Activated effector memory CD4-positive, alpha-beta T cell treated with anti-CD3 and anti-CD28 coated beads, Interleukin-2, amount 50 U/mL, for 16 hours (primary cell): ENCODE measurements around the gene SEPTIN11.
"Not testable (repeated sequence)": the region's sequence is repeated elsewhere in the genome, so short reads cannot be mapped to it uniquely, and the experiment has no call there.

Source experiments
- DNase-seq: peaks from one replicate; pipeline ENCODE4 v3.0.0-alpha.2; 2020

SEPTIN11 gene

GRCh38 chr4:76952656-76953582 lies 3.4 kb downstream of the SEPTIN11 start:
- DNase-seq, result no peak

- DNase-seq, result no peak
These were observed 4.4 kb downstream of the SEPTIN11 start for GRCh38 chr4:76953956-76954355.

DNA sequence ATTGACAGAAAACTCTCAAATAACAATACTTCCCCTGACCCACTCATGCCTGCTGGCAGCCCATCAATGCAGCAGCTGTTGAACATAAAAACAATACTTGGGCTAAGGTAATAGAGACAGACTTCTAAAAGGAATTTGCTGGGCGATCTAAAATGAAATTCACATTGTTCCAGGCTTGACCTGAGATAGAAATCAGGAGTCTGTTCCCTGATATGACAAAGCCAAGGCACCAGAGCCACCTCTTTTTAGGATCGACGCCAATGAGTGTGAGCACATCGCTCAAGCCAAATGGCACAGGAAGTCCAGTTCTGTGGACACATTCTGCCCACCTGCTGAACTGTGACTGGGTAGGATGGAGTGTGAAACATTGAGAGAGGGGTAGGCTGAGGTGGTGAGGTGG lies 4.9 kb downstream of the SEPTIN11 start:
- no peak for DNase-seq

DNA sequence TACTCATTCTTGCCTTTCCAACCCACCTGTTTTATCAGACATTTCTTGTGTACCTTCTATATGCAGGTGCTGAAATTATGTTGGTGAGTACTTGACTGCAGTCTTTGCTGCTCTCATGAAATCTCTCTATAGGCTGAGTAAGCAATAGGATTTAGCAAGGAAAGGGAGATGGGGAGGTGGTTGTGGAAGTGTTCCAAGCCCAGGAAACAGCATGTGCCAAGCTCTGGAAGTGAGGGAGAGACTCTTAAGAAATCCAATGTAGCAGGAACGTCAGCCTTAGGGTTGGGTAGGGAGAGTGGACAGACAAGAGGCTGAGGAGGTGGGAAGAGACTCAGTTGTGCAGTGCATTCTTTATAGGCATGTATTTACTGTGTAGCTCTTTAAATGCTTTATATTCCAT lies 5.6 kb downstream of the SEPTIN11 start:
- no peak for DNase-seq

- DNase-seq, result no peak
These were observed 7.6 kb downstream of the SEPTIN11 start for GRCh38 chr4:76957004-76957738.

GRCh38 chr4:76958891-76959290 lies 9.3 kb downstream of the SEPTIN11 start:
- no peak for DNase-seq

- DNase-seq, result no peak
These were observed 10.5 kb downstream of the SEPTIN11 start for GRCh38 chr4:76960014-76960413.

GRCh38 chr4:76962406-76963130 lies 13.0 kb downstream of the SEPTIN11 start:
- DNase-seq, result no peak

- no peak for DNase-seq
These were observed 13.7 kb downstream of the SEPTIN11 start for GRCh38 chr4:76963131-76963750.

- not testable (repeated sequence) for DNase-seq
These were observed 14.4 kb downstream of the SEPTIN11 start for GRCh38 chr4:76963927-76964326.

GRCh38 chr4:76964769-76965168 lies 15.2 kb downstream of the SEPTIN11 start:
- DNase-seq, result no peak

DNA sequence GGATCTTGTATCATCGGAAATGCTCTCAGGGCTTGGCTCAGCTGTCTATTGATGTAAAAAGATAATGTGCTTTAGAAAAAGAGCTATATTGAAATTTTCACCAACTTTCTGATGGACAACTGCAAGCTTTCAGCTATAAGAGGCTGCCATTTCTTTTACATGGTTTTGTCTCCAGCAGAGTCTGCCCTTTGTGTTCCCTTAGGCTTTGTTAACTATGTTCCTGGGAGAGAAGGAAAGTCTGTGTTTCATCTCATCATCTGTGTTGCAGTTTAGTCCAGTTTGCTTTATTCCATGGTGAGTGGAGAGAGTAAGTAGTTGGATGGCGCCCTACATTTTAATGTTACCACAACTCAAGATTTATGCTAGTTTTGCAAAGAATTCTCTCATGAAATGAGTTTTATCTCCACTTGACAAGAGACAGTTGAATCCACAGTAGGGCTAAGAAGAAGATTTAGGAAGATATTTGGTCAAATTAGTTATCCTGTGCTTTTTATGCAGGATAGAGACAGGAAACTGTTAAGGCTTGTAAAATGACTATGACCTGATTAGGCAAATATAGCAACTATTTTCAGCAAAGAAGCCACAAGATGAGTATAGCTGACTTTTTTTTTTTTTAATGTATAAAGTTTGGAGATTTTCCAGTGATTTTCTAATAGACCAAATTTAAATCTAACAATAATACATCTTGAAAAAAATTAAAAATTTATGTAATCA lies 16.5 kb downstream of the SEPTIN11 start:
- DNase-seq, result no peak

- DNase-seq, result no peak
These were observed 19.4 kb downstream of the SEPTIN11 start for GRCh38 chr4:76968937-76969336.

- DNase-seq, result no peak
These were observed 19.9 kb downstream of the SEPTIN11 start for GRCh38 chr4:76969495-76969894.

- DNase-seq, result no peak
These were observed 20.5 kb downstream of the SEPTIN11 start for GRCh38 chr4:76969941-76970529.

- no peak for DNase-seq
These were observed 22.8 kb downstream of the SEPTIN11 start for GRCh38 chr4:76972306-76972705.

- no peak for DNase-seq
These were observed 24.6 kb downstream of the SEPTIN11 start for GRCh38 chr4:76974150-76974549.

DNA sequence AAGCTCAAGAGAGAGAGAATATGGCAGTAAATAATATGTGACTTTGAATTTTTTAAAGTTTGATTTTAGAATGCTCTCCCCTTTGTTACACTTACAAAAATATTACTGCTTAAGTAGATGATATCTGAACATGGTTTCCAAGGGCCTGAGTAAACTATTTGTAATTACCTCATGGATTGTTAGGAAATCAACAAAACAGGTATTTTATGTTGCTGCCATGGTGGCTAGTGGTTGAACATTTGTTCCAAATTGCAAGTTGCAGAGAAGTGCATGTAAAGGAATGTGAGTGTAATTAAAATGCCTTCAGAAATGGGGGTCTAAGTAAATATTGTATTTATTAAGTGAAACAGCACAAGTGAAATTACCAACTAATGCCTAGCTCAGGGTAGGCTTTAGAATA lies 27.6 kb downstream of the SEPTIN11 start:
- DNase-seq, result no peak

- DNase-seq, result no peak
These were observed 28.3 kb downstream of the SEPTIN11 start for GRCh38 chr4:76977736-76978350.

DNA sequence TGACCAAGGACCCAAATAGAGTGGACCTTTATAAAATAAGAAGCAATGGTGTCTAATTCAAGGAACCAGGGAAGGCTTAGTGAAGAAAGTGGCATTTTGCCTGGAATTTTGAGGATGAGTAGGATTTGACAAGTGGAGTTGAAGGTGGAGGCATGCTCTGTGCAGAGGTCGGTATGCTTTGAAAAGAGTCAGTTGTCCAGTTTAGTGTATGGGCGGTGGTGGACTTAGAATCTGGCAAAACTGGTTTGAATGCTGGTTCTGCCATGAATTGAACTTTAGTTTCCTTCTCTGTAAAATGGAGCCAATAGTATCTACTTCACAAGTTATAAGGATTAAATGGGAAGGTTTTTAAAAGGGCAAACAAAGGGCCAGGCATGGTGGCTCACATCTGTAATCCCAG lies 29.7 kb downstream of the SEPTIN11 start:
- DNase-seq, result no peak

DNA sequence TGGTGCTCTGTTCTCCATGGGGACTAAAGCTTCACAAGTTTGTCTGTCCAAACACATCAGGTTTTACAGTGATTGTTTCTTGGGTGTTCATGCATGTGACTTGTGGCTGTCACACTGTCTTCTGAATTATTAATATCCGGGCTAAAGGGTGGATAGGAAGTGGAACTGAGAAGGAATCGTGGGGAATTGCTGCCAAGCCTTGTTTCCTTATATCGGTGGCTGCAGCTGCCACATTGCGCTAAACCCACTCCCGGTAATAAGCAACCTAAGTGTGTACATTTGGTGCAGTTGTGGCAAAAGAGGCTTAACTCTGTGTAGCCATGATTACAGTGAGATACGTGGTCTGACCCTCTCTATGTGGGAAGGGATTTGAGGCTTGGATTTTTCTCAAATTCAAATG lies 30.7 kb downstream of the SEPTIN11 start:
- no peak for DNase-seq
